Esophagus (tissue), 2 donors: Measurements from ENCODE around the gene ADD1. TPM values are rescaled to one million over a fixed set of nuclear protein-coding genes. Genes with fewer than 3 reads are reported as not detected.
A peak's percentile ranks its signal among the peaks of the same experiment; 100 is the strongest.
"Not testable (repeated sequence)": the region's sequence is repeated elsewhere in the genome, so short reads cannot be mapped to it uniquely, and the experiment has no call there.

Experiments
- H3K27ac ChIP-seq, 2 donors: one replicate each; pipeline ENCODE4 v1.5.1; 2013; ENCODE audit warnings: low read depth in 2 of 2, mild to moderate bottlenecking in 2 of 2, inconsistent platforms in 1 of 2, low read length in 1 of 2, moderate library complexity in 1 of 2
- H3K27me3 ChIP-seq, 2 donors: one replicate each; pipeline ENCODE4 v1.6.1; 2013; ENCODE audit warnings: low read length in 2 of 2, control low read depth in 1 of 2, mild to moderate bottlenecking in 1 of 2; ENCODE audit not compliant: insufficient read depth in 2 of 2, control insufficient read depth in 1 of 2
- H3K36me3 ChIP-seq, 2 donors: one replicate each; pipeline ENCODE4 v1.6.1; 2013; ENCODE audit warnings: low read length in 1 of 2; ENCODE audit not compliant: control insufficient read depth in 2 of 2, insufficient read depth in 2 of 2
- H3K4me1 ChIP-seq, 2 donors: one replicate each; pipeline ENCODE4 v1.6.1; 2013; ENCODE audit warnings: low read length in 1 of 2; ENCODE audit not compliant: control insufficient read depth in 2 of 2, insufficient read depth in 2 of 2
- H3K4me3 ChIP-seq, 2 donors: one replicate each; pipeline ENCODE4 v1.5.1; 2013; ENCODE audit warnings: low read length in 2 of 2, mild to moderate bottlenecking in 2 of 2, low read depth in 1 of 2, moderate library complexity in 1 of 2
- H3K9me3 ChIP-seq, 2 donors: one replicate each; pipeline ENCODE4 v1.6.1; 2013; ENCODE audit warnings: mild to moderate bottlenecking in 2 of 2, low read depth in 1 of 2, low read length in 1 of 2, moderate library complexity in 1 of 2; ENCODE audit not compliant: control insufficient read depth in 2 of 2, insufficient read depth in 1 of 2
- WGBS, 2 donors: extraction: QIAGEN DNeasy Blood & Tissue Kit; methylation state at CpG; one replicate each; pipeline ENCODE4 v1.1.7; 2013; 5-methylcytosine and 5-hydroxymethylcytosine counted together
- polyA plus RNA-seq, 2 donors: library from polyadenylated mRNA; stranded (reverse); fragments of 200-250 nt; gene quantifications; one replicate each; pipeline ENCODE4 v1.2.3, GENCODE V29; 2013
- donor health status: healthy with polysubstance abuse.
- donor health status: Bipolar disorder and iron deficiency.

Gene ADD1
- polyA plus RNA-seq, 2 donors: 102 to 156 TPM

- Histone ChIP-seq H3K27ac (no peak overlapping the region), H3K9me3 (no peaks in the 10 kb centered on the region), H3K4me3 (no peak overlapping the region), H3K36me3 (peaks cover 27 to 57% of the 10 kb centered on the region in 2 donors), H3K27me3 (no peaks in the 10 kb centered on the region), H3K4me1 (no peaks in the 10 kb centered on the region)
- 84 to 86% methylated on average over 7 of the region's 7 CpGs for WGBS, 2 donors
These were observed 66.8 kb downstream of the ADD1 start for GRCh38 chr4:2910409-2910808.

GRCh38 chr4:2911868-2912267, 68.2 kb downstream of the ADD1 start:
- Histone ChIP-seq H3K4me1 (no peaks in the 10 kb centered on the region), H3K27me3 (no peaks in the 10 kb centered on the region), H3K9me3 (no peaks in the 10 kb centered on the region), H3K27ac (no peak overlapping the region), H3K36me3 (peaks cover 29 to 56% of the 10 kb centered on the region in 2 donors), H3K4me3 (no peak overlapping the region)
- WGBS, 2 donors: 84 to 89% methylated on average over 3 of the region's 3 CpGs

GRCh38 chr4:2913168-2913567, 69.5 kb downstream of the ADD1 start:
- no peak overlapping the region for H3K27ac ChIP-seq
- H3K4me3 ChIP-seq: no peak overlapping the region
- no peaks in the 10 kb centered on the region for H3K9me3 ChIP-seq
- no peaks in the 10 kb centered on the region for H3K4me1 ChIP-seq
- WGBS, 2 donors: 92 to 98% methylated on average over 6 of the region's 6 CpGs
- H3K36me3 ChIP-seq: peaks cover 22 to 45% of the 10 kb centered on the region in 2 donors
- H3K27me3 ChIP-seq: no peaks in the 10 kb centered on the region

DNA sequence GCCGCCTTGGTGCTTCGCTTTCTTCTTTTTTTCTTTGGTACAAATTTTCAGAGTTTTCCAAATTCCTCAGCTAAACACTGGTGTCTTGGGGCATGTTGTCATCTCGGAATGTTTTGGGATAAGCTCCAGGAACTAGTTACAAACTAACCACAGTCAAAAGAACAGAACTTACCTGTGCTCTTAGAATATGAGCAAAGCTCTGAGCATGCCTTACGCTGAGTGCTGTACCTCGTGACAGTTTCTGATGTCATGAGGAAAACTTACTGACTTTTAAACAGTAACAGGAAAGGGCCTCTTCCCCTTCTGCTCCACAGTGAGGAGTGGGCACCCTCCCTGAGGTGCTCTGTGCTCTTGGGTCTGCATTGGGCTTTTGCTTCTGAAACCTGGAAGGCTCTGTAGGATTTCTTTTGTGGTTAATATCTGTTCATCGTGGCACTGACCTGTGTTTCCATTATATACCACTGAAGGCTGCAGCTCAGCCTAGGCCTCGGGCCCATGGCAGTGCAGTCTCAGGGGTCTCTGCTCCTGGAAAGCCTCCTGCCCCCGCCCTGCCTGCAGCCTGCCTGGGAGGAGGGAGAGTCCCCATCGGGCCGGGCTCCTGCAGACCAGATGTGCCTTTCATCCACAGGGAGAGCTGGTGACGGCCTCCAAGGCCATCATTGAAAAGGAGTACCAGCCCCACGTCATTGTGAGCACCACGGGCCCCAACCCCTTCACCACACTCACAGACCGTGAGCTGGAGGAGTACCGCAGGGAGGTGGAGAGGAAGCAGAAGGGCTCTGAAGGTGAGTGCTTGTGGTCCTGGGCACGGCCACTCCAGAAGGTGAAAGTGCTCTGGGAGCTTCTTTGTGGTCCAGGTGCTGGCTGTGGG, 70.8 kb downstream of the ADD1 start:
- H3K36me3 ChIP-seq: peaks cover 16 to 33% of the 10 kb centered on the region in 2 donors
- WGBS, 2 donors: 79 to 84% methylated on average over 16 of the region's 16 CpGs
- H3K27ac ChIP-seq: no peak overlapping the region
- no peaks in the 10 kb centered on the region for H3K4me1 ChIP-seq
- H3K27me3 ChIP-seq: no peaks in the 10 kb centered on the region
- H3K9me3 ChIP-seq: no peaks in the 10 kb centered on the region
- H3K4me3 ChIP-seq: no peak overlapping the region

DNA sequence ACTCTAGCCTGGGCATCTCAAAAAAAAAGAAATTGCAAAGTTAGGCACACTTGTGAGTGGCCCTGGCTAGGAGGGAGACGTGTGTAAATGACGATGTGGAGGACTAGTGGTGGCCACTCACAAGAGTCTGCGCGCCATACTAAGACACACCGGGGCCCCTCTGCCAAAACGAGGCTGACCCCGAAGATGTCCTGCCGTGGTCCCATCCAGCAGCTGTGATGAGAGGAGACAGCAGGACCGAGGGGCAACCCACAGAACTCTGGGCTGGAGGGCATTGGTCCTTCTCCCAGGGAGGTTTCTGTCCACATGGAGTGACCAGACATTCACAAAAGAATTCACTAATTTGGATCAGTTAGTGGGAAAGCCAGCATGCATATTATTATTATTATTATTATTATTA, 72.1 kb downstream of the ADD1 start:
- Histone ChIP-seq H3K9me3 (no peaks in the 10 kb centered on the region), H3K36me3 (peaks cover 16 to 24% of the 10 kb centered on the region in 2 donors), H3K27me3 (no peaks in the 10 kb centered on the region), H3K4me3 (no peak overlapping the region), H3K4me1 (no peaks in the 10 kb centered on the region), H3K27ac (no peak overlapping the region)
- WGBS, 2 donors: 86 to 88% methylated on average over 9 of the region's 9 CpGs

GRCh38 chr4:2916696-2917095, 73.1 kb downstream of the ADD1 start:
- H3K27ac ChIP-seq, H3K27me3 ChIP-seq, H3K4me1 ChIP-seq, H3K4me3 ChIP-seq, H3K9me3 ChIP-seq: not testable (repeated sequence)
- H3K36me3 ChIP-seq: peaks cover 15 to 20% of the 10 kb centered on the region in 2 donors
- WGBS, 2 donors: 95 to 97% methylated on average over 2 of the region's 2 CpGs

DNA sequence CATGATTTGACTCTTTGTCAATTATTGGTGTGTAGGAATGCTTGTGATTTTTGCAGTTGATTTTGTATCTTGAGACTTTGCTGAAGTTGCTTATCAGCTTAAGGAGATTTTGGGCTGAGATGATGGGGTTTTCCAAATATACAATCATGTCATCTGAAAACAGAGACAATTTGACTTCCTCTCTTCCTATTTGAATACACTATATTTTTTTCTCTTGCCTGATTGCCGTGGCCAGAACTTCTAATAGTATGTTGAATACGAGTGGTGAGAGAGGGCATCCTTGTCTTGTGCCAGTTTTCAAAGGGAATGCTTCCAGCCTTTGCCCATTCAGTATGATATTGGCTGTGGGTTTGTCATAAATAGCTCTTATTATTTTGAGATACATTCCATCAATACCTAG, 74.7 kb downstream of the ADD1 start:
- H3K9me3 ChIP-seq, H3K4me3 ChIP-seq, H3K27me3 ChIP-seq, H3K27ac ChIP-seq, H3K4me1 ChIP-seq: not testable (repeated sequence)
- peaks cover 11 to 12% of the 10 kb centered on the region in 2 donors for H3K36me3 ChIP-seq
- WGBS, 2 donors: 79 to 85% methylated on average over 2 of the region's 2 CpGs

DNA sequence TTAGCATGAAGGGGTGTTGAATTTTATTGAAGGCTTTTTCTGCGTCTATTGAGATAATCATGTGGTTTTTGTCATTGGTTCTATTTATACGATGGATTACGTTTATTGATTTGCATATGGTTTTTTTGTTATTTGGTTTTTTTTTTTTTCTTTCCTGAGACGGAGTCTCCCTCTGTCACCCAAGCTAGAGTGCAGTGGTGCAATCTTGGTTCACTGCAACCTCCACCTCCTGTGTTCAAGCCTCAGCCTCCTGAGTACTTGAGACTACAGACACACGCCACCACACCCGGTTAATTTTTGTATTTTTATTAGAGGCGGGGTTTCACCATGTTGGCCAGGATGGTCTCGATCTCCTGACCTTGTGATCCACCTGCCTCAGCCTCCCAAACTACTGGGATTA, 75.1 kb downstream of the ADD1 start:
- not testable (repeated sequence) for H3K9me3 ChIP-seq, H3K27me3 ChIP-seq, H3K4me1 ChIP-seq, H3K27ac ChIP-seq, H3K4me3 ChIP-seq
- WGBS, 2 donors: 94 to 96% methylated on average over 8 of the region's 8 CpGs
- H3K36me3 ChIP-seq: peaks cover 9 to 12% of the 10 kb centered on the region in 2 donors

DNA sequence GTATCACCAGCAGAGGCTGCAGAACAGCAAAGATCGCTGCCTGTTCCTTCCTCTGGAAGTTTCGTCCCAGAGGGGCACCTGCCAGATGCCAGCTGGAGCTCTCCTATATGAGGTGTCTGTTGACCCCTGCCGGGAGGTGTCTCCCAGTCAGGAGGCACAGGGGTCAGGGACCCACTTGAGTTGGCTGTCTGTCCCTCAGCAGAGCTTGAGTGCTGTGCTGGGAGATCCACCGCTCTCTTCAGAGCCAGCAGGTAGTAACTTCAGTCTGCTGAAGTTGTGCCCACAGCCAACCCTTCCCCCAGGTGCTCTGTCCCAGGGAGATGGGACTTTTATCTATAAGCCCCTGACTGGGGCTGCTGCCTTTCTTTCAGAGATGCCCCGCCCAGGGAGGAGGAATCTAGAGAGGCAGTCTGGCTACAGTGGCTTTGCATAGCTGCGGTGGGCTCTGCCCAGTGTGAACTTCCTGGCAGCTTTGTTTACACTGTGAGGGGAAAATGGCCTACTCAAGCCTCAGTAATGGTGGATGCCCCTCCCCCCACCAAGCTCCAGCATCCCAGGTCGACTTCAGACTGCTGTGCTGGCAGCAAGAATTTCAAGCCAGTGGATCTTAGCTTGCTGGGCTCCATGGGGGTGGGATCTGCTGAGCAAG, 78.9 kb downstream of the ADD1 start:
- peaks cover 4 to 25% of the 10 kb centered on the region in 2 donors for H3K36me3 ChIP-seq
- 60 to 65% methylated on average over 7 of the region's 7 CpGs for WGBS, 2 donors

More for the DNA sequence above, 78.9 kb downstream of the ADD1 start:
- not testable (repeated sequence) for H3K9me3 ChIP-seq, H3K4me3 ChIP-seq, H3K27me3 ChIP-seq, H3K4me1 ChIP-seq
- H3K27ac ChIP-seq: peak overlapping the region in 1 of 2 donors; percentile 16
